ENCODE results near the gene SGO2.

Gene SGO2

GRCh38 chr2:200622106-200622505 lies 96.1 kb downstream of the SGO2 start:
- H3K27ac ChIP-seq (ENCODE audit: low read length): no peak overlapping the region
- no peaks in the 10 kb centered on the region for H3K9me2 ChIP-seq (replicated peaks; ENCODE audit: insufficient read depth, low read length)
- no peaks in the 10 kb centered on the region for H3K79me2 ChIP-seq (ENCODE audit: low read length)
- TF ChIP-seq EZH2 (optimal IDR thresholded peaks at IDR 0.05; ENCODE audit: low read depth, low read length) (no peak), CTCF (IDR thresholded peaks at IDR 0.05; ENCODE audit: low read length) (no peak), EZH2phosphoT487 (IDR thresholded peaks at IDR 0.05; ENCODE audit: low read length) (no peak)
- no peaks in the 10 kb centered on the region for H3K9me3 ChIP-seq (replicated peaks; ENCODE audit: insufficient read depth, low read length)
- H3K27me3 ChIP-seq (replicated peaks; ENCODE audit: insufficient read depth, low read length): no peaks in the 10 kb centered on the region
- H3K4me3 ChIP-seq (ENCODE audit: low read length): no peak overlapping the region
- no peak overlapping the region for H3K4me2 ChIP-seq (ENCODE audit: low read depth, low read length)
- no peaks in the 10 kb centered on the region for H4K20me1 ChIP-seq (ENCODE audit: insufficient read depth, low read length)
- H3K9ac ChIP-seq (ENCODE audit: low read length): no peak overlapping the region
- no peaks in the 10 kb centered on the region for H3F3A ChIP-seq (ENCODE audit: insufficient read depth, low read length)
- no peak for DNase-seq
- peaks cover 10% of the 10 kb centered on the region; the same call in 1 of the 2 replicates for H3K4me1 ChIP-seq (ENCODE audit: low read length)
- no peak overlapping the region for H2AFZ ChIP-seq (ENCODE audit: low read length)
- no peaks in the 10 kb centered on the region for H3K36me3 ChIP-seq (replicated peaks; ENCODE audit: insufficient read depth, low read length)

GRCh38 chr2:200624026-200624425 lies 98.0 kb downstream of the SGO2 start:
- H3K4me1 ChIP-seq (ENCODE audit: low read length): no peaks in the 10 kb centered on the region

GRCh38 chr2:200624658-200625057 lies 98.7 kb downstream of the SGO2 start:
- no peak overlapping the region for H2AFZ ChIP-seq (ENCODE audit: low read length)
- no peak overlapping the region for H3K9ac ChIP-seq (ENCODE audit: low read length)

More at GRCh38 chr2:200624026-200624425, 98.0 kb downstream of the SGO2 start:
- Histone ChIP-seq H3K4me3 (ENCODE audit: low read length) (no peak overlapping the region), H3K9me3 (replicated peaks; ENCODE audit: insufficient read depth, low read length) (no peaks in the 10 kb centered on the region), H3K27ac (ENCODE audit: low read length) (no peak overlapping the region), H3K9me2 (replicated peaks; ENCODE audit: insufficient read depth, low read length) (no peaks in the 10 kb centered on the region), H3K9ac (ENCODE audit: low read length) (no peak overlapping the region), H4K20me1 (ENCODE audit: insufficient read depth, low read length) (no peaks in the 10 kb centered on the region), H3K4me2 (ENCODE audit: low read depth, low read length) (no peak overlapping the region), H3K36me3 (replicated peaks; ENCODE audit: insufficient read depth, low read length) (no peaks in the 10 kb centered on the region), H2AFZ (ENCODE audit: low read length) (no peak overlapping the region), H3F3A (ENCODE audit: insufficient read depth, low read length) (no peaks in the 10 kb centered on the region), H3K79me2 (ENCODE audit: low read length) (no peaks in the 10 kb centered on the region), H3K27me3 (replicated peaks; ENCODE audit: insufficient read depth, low read length) (no peaks in the 10 kb centered on the region)
- DNase-seq: no peak
- TF ChIP-seq CTCF (IDR thresholded peaks at IDR 0.05; ENCODE audit: low read length): no peak
- TF ChIP-seq EZH2 (optimal IDR thresholded peaks at IDR 0.05; ENCODE audit: low read depth, low read length): no peak
- no peak for TF ChIP-seq EZH2phosphoT487 (IDR thresholded peaks at IDR 0.05; ENCODE audit: low read length)

More at GRCh38 chr2:200624658-200625057, 98.7 kb downstream of the SGO2 start:
- Histone ChIP-seq H3K4me2 (ENCODE audit: low read depth, low read length) (no peak overlapping the region), H4K20me1 (ENCODE audit: insufficient read depth, low read length) (no peaks in the 10 kb centered on the region), H3K4me3 (ENCODE audit: low read length) (no peak overlapping the region), H3F3A (ENCODE audit: insufficient read depth, low read length) (no peaks in the 10 kb centered on the region), H3K36me3 (replicated peaks; ENCODE audit: insufficient read depth, low read length) (no peaks in the 10 kb centered on the region), H3K27ac (ENCODE audit: low read length) (no peak overlapping the region), H3K79me2 (ENCODE audit: low read length) (no peaks in the 10 kb centered on the region), H3K9me2 (replicated peaks; ENCODE audit: insufficient read depth, low read length) (no peaks in the 10 kb centered on the region), H3K27me3 (replicated peaks; ENCODE audit: insufficient read depth, low read length) (no peaks in the 10 kb centered on the region), H3K9me3 (replicated peaks; ENCODE audit: insufficient read depth, low read length) (no peaks in the 10 kb centered on the region), H3K4me1 (ENCODE audit: low read length) (no peaks in the 10 kb centered on the region)
- DNase-seq: no peak
- TF ChIP-seq EZH2 (optimal IDR thresholded peaks at IDR 0.05; ENCODE audit: low read depth, low read length) (no peak), EZH2phosphoT487 (IDR thresholded peaks at IDR 0.05; ENCODE audit: low read length) (no peak), CTCF (IDR thresholded peaks at IDR 0.05; ENCODE audit: low read length) (no peak)

All from MM.1S (cell line).